Common myeloid progenitor, CD34-positive (primary cell): ENCODE results near the gene DNLZ.
"Not testable (repeated sequence)": the region's sequence is repeated elsewhere in the genome, so short reads cannot be mapped to it uniquely, and the experiment has no call there.

ENCODE experiments used
- CTCF ChIA-PET: fragments of 350-600 bp; sonication (Branson Sonifier 250); formaldehyde crosslinking; loops from one replicate; lab custom pipeline; 2021; ENCODE audit warnings: antibody characterized with exemption; lab: Charles Lee
- POLR2A ChIA-PET: fragments of 350-600 bp; sonication (Branson Sonifier 250); formaldehyde crosslinking; loops from one replicate; lab custom pipeline; 2021; ENCODE audit warnings: antibody characterized with exemption; lab: Charles Lee
- DNase-seq, 3 donors: peaks; one replicate each; pipeline versions ENCODE4 v3.0.0 to v3.0.0-alpha.2; 2013
- H3K27ac ChIP-seq, 2 experiments: 1 replicate in 1 of 2; 2 replicates in 1 of 2; pipeline ENCODE4 v1.7.0; 2013; ENCODE audit warnings: inconsistent platforms in 2 of 2, low read length in 2 of 2, mild to moderate bottlenecking in 2 of 2, low read depth in 1 of 2, moderate library complexity in 1 of 2; ENCODE audit not compliant: severe bottlenecking in 2 of 2, insufficient read depth in 1 of 2, poor library complexity in 1 of 2
- H3K27me3 ChIP-seq, 5 experiments: replicated peaks in 2 of 5; 1 replicate in 3 of 5; 2 replicates in 2 of 5; pipeline versions ENCODE4 v1.6.1 to v1.7.0; 2013; ENCODE audit warnings: low read length in 4 of 5, mild to moderate bottlenecking in 2 of 5, moderate library complexity in 2 of 5, inconsistent platforms in 1 of 5; ENCODE audit not compliant: insufficient read depth in 5 of 5, control insufficient read depth in 4 of 5
- H3K36me3 ChIP-seq, 4 experiments: 1 replicate in 2 of 4; 2 replicates in 2 of 4; pipeline versions ENCODE4 v1.6.1 to v1.7.0; 2013; ENCODE audit warnings: low read length in 3 of 4, control low read depth in 1 of 4, mild to moderate bottlenecking in 1 of 4; ENCODE audit not compliant: control insufficient read depth in 4 of 4, insufficient read depth in 4 of 4
- H3K4me1 ChIP-seq, 4 experiments: 1 replicate in 3 of 4; 2 replicates in 1 of 4; pipeline versions ENCODE4 v1.6.1 to v1.7.1; 2013; ENCODE audit warnings: low read length in 3 of 4, mild to moderate bottlenecking in 3 of 4, control low read depth in 1 of 4, inconsistent platforms in 1 of 4, moderate library complexity in 1 of 4; ENCODE audit not compliant: control insufficient read depth in 4 of 4, insufficient read depth in 4 of 4; ENCODE audit errors: control extremely low read depth in 1 of 4
- H3K4me3 ChIP-seq, 7 experiments: 1 replicate in 4 of 7; 2 replicates in 3 of 7; pipeline versions ENCODE4 v1.5.1 to v1.7.0; 2013; ENCODE audit warnings: mild to moderate bottlenecking in 7 of 7, low read length in 6 of 7, moderate library complexity in 6 of 7, inconsistent platforms in 2 of 7, low read depth in 2 of 7, control low read depth in 1 of 7; ENCODE audit not compliant: insufficient read depth in 4 of 7, control insufficient read depth in 1 of 7; ENCODE audit errors: extremely low read depth in 1 of 7
- H3K9me3 ChIP-seq, 5 experiments: 1 replicate in 4 of 5; 2 replicates in 1 of 5; pipeline versions ENCODE4 v1.6.1 to v1.7.1; 2013; ENCODE audit warnings: low read length in 4 of 5, mild to moderate bottlenecking in 2 of 5, inconsistent platforms in 1 of 5, low read depth in 1 of 5, moderate library complexity in 1 of 5; ENCODE audit not compliant: control insufficient read depth in 4 of 5, insufficient read depth in 2 of 5; ENCODE audit errors: control extremely low read depth in 1 of 5
- WGBS: methylation state at CpG from one replicate; pipeline ENCODE4 v1.1.5; 2013; ENCODE audit not compliant: insufficient coverage; 5-methylcytosine and 5-hydroxymethylcytosine counted together

Gene DNLZ

DNA sequence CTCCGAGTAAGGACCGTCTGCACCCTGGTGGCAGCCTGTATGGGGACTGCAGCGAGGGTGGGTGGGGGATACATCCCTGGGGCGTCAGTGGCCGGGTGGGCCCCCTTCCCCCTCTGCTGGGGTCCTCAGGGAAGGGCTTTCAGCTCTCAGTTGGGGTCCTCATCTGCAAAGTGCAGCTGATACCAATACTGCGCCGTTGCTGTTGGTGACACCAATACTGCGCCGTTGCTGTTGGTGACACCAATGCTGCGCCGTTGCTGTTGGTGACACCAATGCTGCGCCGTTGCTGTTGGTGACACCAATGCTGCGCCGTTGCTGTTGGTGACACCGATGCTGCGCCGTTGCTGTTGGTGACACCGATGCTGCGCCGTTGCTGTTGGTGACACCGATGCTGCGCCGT is 11.7 kb downstream of the DNLZ start:
- WGBS = 98% methylated on average over 4 of the region's 24 CpGs
- H3K27ac ChIP-seq, POLR2A ChIA-PET, DNase-seq, H3K4me1 ChIP-seq, CTCF ChIA-PET, H3K27me3 ChIP-seq, H3K9me3 ChIP-seq, H3K4me3 ChIP-seq: not testable (repeated sequence)
- peaks cover 10 to 58% (median 20%) of the 10 kb centered on the region in 4 experiments for H3K36me3 ChIP-seq

DNA sequence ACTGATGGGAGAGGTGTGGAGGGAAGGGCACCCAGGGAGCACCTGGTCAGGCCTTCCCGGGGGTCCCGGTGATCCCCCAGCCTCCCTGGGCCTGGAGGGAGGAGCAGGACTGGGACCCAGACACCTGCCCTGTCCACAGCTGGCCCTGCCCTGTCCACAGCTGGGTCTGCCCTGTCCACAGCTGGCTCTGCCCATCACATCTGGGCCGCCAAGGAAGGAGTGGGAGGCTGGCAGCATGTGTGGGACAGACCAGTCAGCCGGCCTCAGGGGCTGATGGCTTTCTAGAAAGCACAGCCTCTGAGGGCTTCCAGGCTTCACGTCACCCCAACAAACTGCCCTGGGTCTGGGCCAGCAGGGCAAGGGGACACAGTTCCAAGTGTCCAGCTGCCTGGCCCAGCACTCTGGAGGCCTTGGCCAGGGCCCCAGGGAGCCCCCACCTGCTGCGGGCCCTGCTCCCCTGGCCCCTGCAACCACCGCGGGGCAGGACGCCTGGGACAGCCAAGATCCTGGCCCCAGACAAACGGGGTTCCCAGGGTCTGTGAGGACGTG is 12.2 kb downstream of the DNLZ start:
- Histone ChIP-seq H3K4me1 (no peaks in the 10 kb centered on the region), H3K9me3 (no peaks in the 10 kb centered on the region), H3K27ac (no peak overlapping the region), H3K4me3 (no peak overlapping the region), H3K36me3 (peaks cover 10 to 52% (median 17%) of the 10 kb centered on the region in 4 experiments), H3K27me3 (no peaks in the 10 kb centered on the region)
- POLR2A ChIA-PET = no interaction called here
- DNase-seq = no peak
- CTCF ChIA-PET = no interaction called here
- 92% methylated on average over 8 of the region's 11 CpGs for WGBS

DNA sequence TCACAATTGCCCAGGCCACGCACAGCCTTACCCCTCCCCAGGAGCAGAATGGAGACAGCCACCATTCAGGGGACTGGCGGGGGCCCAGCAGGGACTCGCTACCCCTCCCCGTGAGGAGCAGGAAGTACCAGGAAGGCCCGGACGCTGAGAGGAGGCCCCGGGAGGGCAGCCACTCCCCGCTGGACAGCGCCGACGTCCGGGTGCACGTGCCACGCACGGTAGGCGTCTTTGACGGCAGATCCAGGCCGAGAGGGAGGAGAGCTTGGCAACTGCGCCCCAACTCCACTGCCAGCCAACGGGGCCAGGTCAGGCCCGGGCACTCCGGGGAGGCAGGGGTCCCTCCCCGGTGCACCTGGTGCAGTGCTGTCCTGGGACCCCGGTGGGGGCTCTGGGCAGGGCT is 14.0 kb downstream of the DNLZ start:
- 94% methylated on average over 24 of the region's 24 CpGs for WGBS
- peaks cover 4 to 45% (median 17%) of the 10 kb centered on the region in 4 experiments for H3K36me3 ChIP-seq
- DNase-seq = no peak
- H3K4me3 ChIP-seq = no peak overlapping the region
- ChIA-PET POLR2A (no interaction called here), CTCF (no interaction called here)
- no peaks in the 10 kb centered on the region for H3K4me1 ChIP-seq
- no peaks in the 10 kb centered on the region for H3K9me3 ChIP-seq
- no peak overlapping the region for H3K27ac ChIP-seq
- H3K27me3 ChIP-seq = no peaks in the 10 kb centered on the region

DNA sequence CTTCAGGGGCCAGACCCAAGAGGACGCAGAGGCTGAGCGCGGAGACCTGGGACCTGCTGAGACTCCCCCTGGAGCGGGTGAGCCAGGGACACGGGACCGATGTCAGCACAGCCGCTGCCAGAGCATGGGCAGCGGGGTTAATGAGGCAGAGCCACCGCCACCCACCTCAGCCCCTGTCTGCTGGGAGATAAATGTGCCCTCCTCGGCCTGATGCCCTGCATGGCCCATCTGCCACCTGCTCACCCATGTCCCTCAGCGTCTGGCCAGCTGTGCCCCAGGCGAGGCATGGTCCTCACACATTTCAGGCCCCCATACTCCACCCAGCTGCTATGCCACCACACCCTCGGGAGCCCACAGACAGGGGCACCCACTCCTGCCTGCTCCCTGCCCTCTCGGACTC is 14.9 kb downstream of the DNLZ start:
- CTCF ChIA-PET = no interaction called here
- 94% methylated on average over 13 of the region's 14 CpGs for WGBS
- no peak for DNase-seq

DNA sequence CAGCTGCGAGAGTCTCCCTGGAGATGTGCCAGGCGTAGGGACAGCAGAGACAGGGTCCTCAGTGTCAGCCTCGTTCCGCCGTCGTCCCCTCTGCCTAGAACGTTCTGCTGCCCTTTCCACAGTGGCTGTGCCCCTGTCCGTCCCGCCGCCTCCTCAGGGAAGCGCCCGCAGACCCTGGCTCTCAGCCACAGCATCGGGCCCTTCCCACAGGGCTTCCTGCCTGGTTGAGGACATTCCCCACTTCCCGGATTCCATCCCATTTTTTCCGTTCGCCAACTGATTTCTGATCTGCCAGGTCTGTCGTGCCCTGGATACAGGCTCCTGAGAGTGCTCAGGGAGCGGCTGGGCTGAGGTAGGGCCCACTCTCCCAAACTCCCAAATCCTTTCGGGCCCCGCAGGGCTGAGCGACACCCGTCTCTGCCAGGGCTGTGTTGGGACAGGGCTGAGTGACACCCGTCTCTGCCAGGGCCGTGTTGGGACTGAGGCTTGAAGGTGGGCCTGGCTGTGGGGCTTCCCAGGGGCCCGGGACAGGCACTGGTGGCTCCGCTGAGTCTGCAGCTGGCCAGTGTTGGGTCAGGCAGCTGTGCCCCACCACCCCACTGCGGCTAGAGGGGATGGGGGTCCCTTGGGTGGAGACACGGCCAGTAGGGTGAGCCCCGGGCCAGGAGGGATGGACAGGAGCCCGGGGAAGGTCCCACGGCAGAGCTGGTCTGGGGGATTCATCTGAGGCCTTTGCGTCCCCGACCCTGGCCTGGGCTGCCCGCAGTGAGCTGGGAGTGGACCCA is 15.9 kb downstream of the DNLZ start:
- H3K9me3 ChIP-seq = no peaks in the 10 kb centered on the region
- CTCF ChIA-PET = interaction anchor here (1.2 kb wide), 1 partner anchor 40 kb away, joined by 3 read pairs; no protein-coding TSS in a partner anchor
- H3K4me3 ChIP-seq = no peak overlapping the region
- 94% methylated on average over 32 of the region's 34 CpGs for WGBS
- DNase-seq = no peak
- H3K36me3 ChIP-seq = peaks cover 6 to 46% (median 20%) of the 10 kb centered on the region in 4 experiments
- H3K4me1 ChIP-seq = peaks cover 0 to 6% (median 4%) of the 10 kb centered on the region in 4 experiments
- H3K27me3 ChIP-seq = no peaks in the 10 kb centered on the region
- no peak overlapping the region for H3K27ac ChIP-seq
- POLR2A ChIA-PET = no interaction called here

More for the DNA sequence above, 14.9 kb downstream of the DNLZ start:
- no peaks in the 10 kb centered on the region for H3K27me3 ChIP-seq
- no peaks in the 10 kb centered on the region for H3K9me3 ChIP-seq
- POLR2A ChIA-PET = no interaction called here
- peaks cover 4 to 44% (median 20%) of the 10 kb centered on the region in 4 experiments for H3K36me3 ChIP-seq
- no peak overlapping the region for H3K27ac ChIP-seq
- H3K4me3 ChIP-seq = no peak overlapping the region
- H3K4me1 ChIP-seq = no peaks in the 10 kb centered on the region

DNA sequence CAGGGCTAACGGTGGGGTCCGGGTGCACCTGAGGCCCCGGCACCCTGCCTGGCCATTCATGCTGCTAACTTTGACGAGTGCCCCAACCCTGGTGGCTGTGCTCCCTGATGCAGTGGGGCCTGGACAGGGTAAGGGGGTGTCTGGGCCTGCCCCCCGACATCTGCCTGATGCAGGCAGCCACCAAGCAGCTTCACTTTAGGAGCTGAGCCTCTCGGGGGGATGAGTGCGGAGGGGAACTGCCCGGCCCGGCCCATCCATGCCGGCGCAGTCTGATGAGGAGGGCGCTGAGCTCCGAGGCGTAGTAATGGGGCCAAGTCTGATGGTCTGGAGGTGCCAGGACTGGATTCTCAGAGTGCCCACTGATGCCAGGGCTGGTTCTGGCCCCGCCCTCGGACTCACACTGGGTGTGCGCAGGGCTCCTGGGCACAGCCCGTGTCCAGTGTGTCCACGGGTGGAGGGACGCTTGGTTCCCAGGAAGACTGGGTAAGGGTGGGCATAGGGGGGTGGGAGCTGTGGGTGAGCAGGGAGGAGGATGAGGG is 16.5 kb downstream of the DNLZ start:
- POLR2A ChIA-PET = no interaction called here
- Histone ChIP-seq H3K27me3 (no peaks in the 10 kb centered on the region), H3K4me3 (no peak overlapping the region), H3K9me3 (no peaks in the 10 kb centered on the region), H3K36me3 (peaks cover 6 to 43% (median 21%) of the 10 kb centered on the region in 4 experiments), H3K4me1 (peaks cover 0 to 11% (median 7%) of the 10 kb centered on the region in 4 experiments), H3K27ac (no peak overlapping the region)
- CTCF ChIA-PET = interaction anchor here (1.2 kb wide), 1 partner anchor 40 kb away, joined by 3 read pairs; no protein-coding TSS in a partner anchor
- WGBS = 96% methylated on average over 18 of the region's 20 CpGs
- DNase-seq = no peak

DNA sequence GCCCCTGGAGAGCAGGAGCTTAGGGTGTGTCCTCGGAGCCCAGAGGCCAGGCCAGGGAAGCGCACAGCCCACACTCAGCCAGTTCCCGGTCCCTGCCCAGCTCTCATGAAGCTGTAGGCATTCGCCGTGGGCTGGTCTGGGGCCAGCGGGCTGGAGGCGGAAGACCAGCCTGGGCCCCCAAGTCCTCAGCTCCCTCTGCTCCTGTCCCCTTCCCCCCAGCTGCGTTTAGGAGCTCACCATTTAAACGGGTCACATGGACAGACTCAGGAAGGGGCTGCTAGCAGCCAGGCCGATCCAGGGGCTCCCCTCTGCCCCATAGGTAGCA is 17.4 kb downstream of the DNLZ start:
- Histone ChIP-seq H3K9me3 (no peaks in the 10 kb centered on the region), H3K27me3 (no peaks in the 10 kb centered on the region), H3K27ac (no peak overlapping the region), H3K4me3 (no peak overlapping the region), H3K36me3 (peaks cover 6 to 42% (median 24%) of the 10 kb centered on the region in 4 experiments), H3K4me1 (peaks cover 0 to 12% (median 8%) of the 10 kb centered on the region in 4 experiments)
- WGBS = 91% methylated on average over 10 of the region's 10 CpGs
- POLR2A ChIA-PET = interaction anchor here (1.1 to 1.6 kb wide), 2 partner anchors 13 to 17 kb away, joined by 6 to 9 read pairs; partner anchors contain the start of gene DNLZ
- CTCF ChIA-PET = interaction anchor here (0.7 to 2.9 kb wide), 3 partner anchors 19 to 189 kb away, joined by 3 to 12 read pairs (median 3); partner anchors contain the start of gene GPSM1
- no peak for DNase-seq
